Parathyroid adenoma (tissue), 2 donors: ENCODE results near the gene ARMC8.

Source experiments
- H2AFZ ChIP-seq: fragments of 300-600 bp; sonication (generic); one replicate; pipeline ENCODE4 v1.7.0; 2017; ENCODE audit warnings: antibody characterized with exemption, mild to moderate bottlenecking
- H3K27ac ChIP-seq: fragments of 300-600 bp; sonication (generic); one replicate; pipeline ENCODE4 v1.7.0; 2017
- H3K27me3 ChIP-seq: fragments of 300-600 bp; sonication (generic); one replicate; pipeline ENCODE4 v1.7.0; 2017; ENCODE audit warnings: low read length; ENCODE audit not compliant: control insufficient read depth, insufficient read depth
- H3K36me3 ChIP-seq: fragments of 300-600 bp; sonication (generic); one replicate; pipeline ENCODE4 v1.7.0; 2017; ENCODE audit warnings: low read length; ENCODE audit not compliant: control insufficient read depth, insufficient read depth
- H3K4me1 ChIP-seq: fragments of 300-600 bp; sonication (generic); one replicate; pipeline ENCODE4 v1.7.0; 2017; ENCODE audit warnings: control low read depth
- H3K4me2 ChIP-seq: fragments of 300-600 bp; sonication (generic); one replicate; pipeline ENCODE4 v1.7.0; 2017; ENCODE audit warnings: low read length
- H3K4me3 ChIP-seq: fragments of 300-600 bp; sonication (generic); one replicate; pipeline ENCODE4 v1.7.0; 2017; ENCODE audit warnings: low read depth, low read length
- H3K79me2 ChIP-seq: fragments of 300-600 bp; sonication (generic); one replicate; pipeline ENCODE4 v1.7.0; 2017; ENCODE audit warnings: control low read depth
- H3K9ac ChIP-seq: fragments of 300-600 bp; sonication (generic); one replicate; pipeline ENCODE4 v1.7.0; 2017; ENCODE audit warnings: mild to moderate bottlenecking
- H3K9me3 ChIP-seq: fragments of 300-600 bp; sonication (generic); one replicate; pipeline ENCODE4 v1.7.0; 2017; ENCODE audit warnings: low read length; ENCODE audit not compliant: control insufficient read depth
- CTCF ChIP-seq: fragments of 300-600 bp; sonication (generic); IDR thresholded peaks from one replicate; pipeline ENCODE4 v1.7.0; 2017; ENCODE audit warnings: antibody characterized with exemption, mild to moderate bottlenecking
- donor health status: primary hyperparathyroidism.

Gene ARMC8

GRCh38 chr3:138317687-138318086 lies 130.6 kb downstream of the ARMC8 start:
- H3K9ac ChIP-seq, result no peak overlapping the region
- H3K4me3 ChIP-seq, result no peak overlapping the region
- no peaks in the 10 kb centered on the region for H3K4me1 ChIP-seq
- H3K36me3 ChIP-seq, result no peaks in the 10 kb centered on the region
- no peak overlapping the region for H3K4me2 ChIP-seq
- H3K27me3 ChIP-seq, result no peaks in the 10 kb centered on the region
- H2AFZ ChIP-seq, result no peak overlapping the region
- H3K79me2 ChIP-seq, result no peaks in the 10 kb centered on the region
- H3K27ac ChIP-seq, result no peak overlapping the region
- no peaks in the 10 kb centered on the region for H3K9me3 ChIP-seq
- TF ChIP-seq CTCF, result no peak

- no peak overlapping the region for H3K27ac ChIP-seq
- no peak overlapping the region for H3K9ac ChIP-seq
- no peaks in the 10 kb centered on the region for H3K4me1 ChIP-seq
- H2AFZ ChIP-seq, result no peak overlapping the region
- no peak overlapping the region for H3K4me2 ChIP-seq
- H3K9me3 ChIP-seq, result no peaks in the 10 kb centered on the region
- no peaks in the 10 kb centered on the region for H3K36me3 ChIP-seq
- H3K79me2 ChIP-seq, result no peaks in the 10 kb centered on the region
- no peak for TF ChIP-seq CTCF
- no peaks in the 10 kb centered on the region for H3K27me3 ChIP-seq
- H3K4me3 ChIP-seq, result no peak overlapping the region
Measured at GRCh38 chr3:138323971-138324370, 136.9 kb downstream of the ARMC8 start.

GRCh38 chr3:138325990-138326389 lies 138.9 kb downstream of the ARMC8 start:
- H2AFZ ChIP-seq, result no peak overlapping the region
- TF ChIP-seq CTCF, result no peak
- no peaks in the 10 kb centered on the region for H3K36me3 ChIP-seq
- no peaks in the 10 kb centered on the region for H3K27me3 ChIP-seq
- no peaks in the 10 kb centered on the region for H3K4me1 ChIP-seq
- no peaks in the 10 kb centered on the region for H3K9me3 ChIP-seq
- no peak overlapping the region for H3K27ac ChIP-seq
- no peak overlapping the region for H3K4me3 ChIP-seq
- no peaks in the 10 kb centered on the region for H3K79me2 ChIP-seq
- no peak overlapping the region for H3K9ac ChIP-seq
- no peak overlapping the region for H3K4me2 ChIP-seq

GRCh38 chr3:138326866-138327595 lies 139.9 kb downstream of the ARMC8 start:
- Histone ChIP-seq H3K4me2 (no peak overlapping the region), H3K27me3 (no peaks in the 10 kb centered on the region), H3K9me3 (no peaks in the 10 kb centered on the region), H3K9ac (no peak overlapping the region), H2AFZ (no peak overlapping the region), H3K27ac (no peak overlapping the region), H3K4me3 (no peak overlapping the region), H3K36me3 (no peaks in the 10 kb centered on the region), H3K79me2 (no peaks in the 10 kb centered on the region), H3K4me1 (no peaks in the 10 kb centered on the region)
- TF ChIP-seq CTCF, result no peak

GRCh38 chr3:138327831-138328230 lies 140.7 kb downstream of the ARMC8 start:
- Histone ChIP-seq H3K4me2 (no peak overlapping the region), H3K36me3 (no peaks in the 10 kb centered on the region), H3K27ac (no peak overlapping the region), H3K79me2 (no peaks in the 10 kb centered on the region), H3K9me3 (no peaks in the 10 kb centered on the region), H2AFZ (no peak overlapping the region), H3K27me3 (no peaks in the 10 kb centered on the region), H3K4me1 (no peaks in the 10 kb centered on the region), H3K4me3 (no peak overlapping the region), H3K9ac (no peak overlapping the region)
- no peak for TF ChIP-seq CTCF
